Measurements from ENCODE around the gene LDLRAD4. TPM values are rescaled to one million over a fixed set of nuclear protein-coding genes. Genes with fewer than 3 reads are reported as not detected.

Gene LDLRAD4
- total and polyA plus RNA-seq, 2 experiments from 2014 or later = 0.73 to 1.9 TPM

GRCh38 chr18:13537022-13537780 lies 318.6 kb downstream of the LDLRAD4 start:
- Histone ChIP-seq H3K4me2 (no peak overlapping the region), H2AFZ (no peak overlapping the region), H3F3A (replicated peaks; ENCODE audit: low read depth) (no peaks in the 10 kb centered on the region), H3K9me2 (ENCODE audit: insufficient read depth) (peaks cover 4% of the 10 kb centered on the region; the same call in 1 of the 2 replicates), H3K27ac (ENCODE audit: low read depth) (no peak overlapping the region), H3K4me3 (no peak overlapping the region), H3K79me2 (replicated peaks; ENCODE audit: insufficient read depth) (no peaks in the 10 kb centered on the region), H3K27me3 (ENCODE audit: insufficient read depth) (no peaks in the 10 kb centered on the region), H3K36me3 (ENCODE audit: insufficient read depth) (no peaks in the 10 kb centered on the region), H3K4me1 (ENCODE audit: insufficient read depth) (no peaks in the 10 kb centered on the region; the same call in 1 of the 2 replicates), H4K20me1 (replicated peaks; ENCODE audit: insufficient read depth) (no peaks in the 10 kb centered on the region)
- H3K36me3 Mint-ChIP-seq (ENCODE audit: low read depth) = no peaks in the 10 kb centered on the region
- peaks cover 3% of the 10 kb centered on the region for H3K27me3 Mint-ChIP-seq (ENCODE audit: insufficient read depth, low read depth, poor library complexity)
- TF ChIP-seq NANOG (IDR thresholded peaks at IDR 0.05; ENCODE audit: borderline replicate concordance) = no peak
- H3K27ac Mint-ChIP-seq = no peak overlapping the region
- H3K9me3 Mint-ChIP-seq = no peaks in the 10 kb centered on the region
- DNase-seq (ENCODE audit: low spot score) (no peak), ATAC-seq (no peak; the same call in 2 of the 3 replicates)
- H3K4me1 Mint-ChIP-seq = peaks cover 19% of the 10 kb centered on the region
- no peak overlapping the region for H3K4me3 Mint-ChIP-seq

GRCh38 chr18:13538630-13539029 lies 320.1 kb downstream of the LDLRAD4 start:
- Mint-ChIP-seq H3K36me3 (ENCODE audit: low read depth) (no peaks in the 10 kb centered on the region), H3K27me3 (ENCODE audit: insufficient read depth, low read depth, poor library complexity) (peaks cover 3% of the 10 kb centered on the region), H3K4me3 (no peak overlapping the region), H3K27ac (0 out of 2 replicates have a peak overlapping the region, but pooled peaks have one; percentile 25), H3K9me3 (no peaks in the 10 kb centered on the region), H3K4me1 (peaks cover 19% of the 10 kb centered on the region)
- no peak for DNase-seq (ENCODE audit: low spot score)
- H3F3A ChIP-seq (replicated peaks; ENCODE audit: low read depth) = no peaks in the 10 kb centered on the region
- H3K36me3 ChIP-seq (ENCODE audit: insufficient read depth) = no peaks in the 10 kb centered on the region
- peaks cover 4% of the 10 kb centered on the region; the same call in 1 of the 2 replicates for H3K9me2 ChIP-seq (ENCODE audit: insufficient read depth)
- no peaks in the 10 kb centered on the region for H4K20me1 ChIP-seq (replicated peaks; ENCODE audit: insufficient read depth)
- H3K27me3 ChIP-seq (ENCODE audit: insufficient read depth) = no peaks in the 10 kb centered on the region
- no peak for TF ChIP-seq ZNF114 (CRISPR knock-in tag; IDR thresholded peaks at IDR 0.05)
- TF ChIP-seq REST (IDR thresholded peaks at IDR 0.05; ENCODE audit: unreplicated experiment) = no peak
- no peak for TF ChIP-seq EZH2phosphoT487 (IDR thresholded peaks at IDR 0.05; ENCODE audit: unreplicated experiment)
- TF ChIP-seq ZNF331 (CRISPR knock-in tag; IDR thresholded peaks at IDR 0.05; ENCODE audit: low read depth) = no peak
- no peak for TF ChIP-seq STAT1 (IDR thresholded peaks at IDR 0.05; ENCODE audit: unreplicated experiment)
- no peak for TF ChIP-seq EZH2 (IDR thresholded peaks at IDR 0.05; ENCODE audit: low read depth, unreplicated experiment)
- TF ChIP-seq POLR2AphosphoS5 (IDR thresholded peaks at IDR 0.05; ENCODE audit: low read depth) = no peak
- no peak for TF ChIP-seq ETS1 (IDR thresholded peaks at IDR 0.05)
- TF ChIP-seq CTCF (conservative IDR thresholded peaks at IDR 0.05; ENCODE audit: low read depth in 2 of 2) = no peak
- no peak for TF ChIP-seq NANOG (IDR thresholded peaks at IDR 0.05; ENCODE audit: borderline replicate concordance)
- TF ChIP-seq CREB1 (CRISPR knock-in tag; IDR thresholded peaks at IDR 0.05; ENCODE audit: low read depth) = no peak
- H3K79me2 ChIP-seq (replicated peaks; ENCODE audit: insufficient read depth) = no peaks in the 10 kb centered on the region
- H3K4me2 ChIP-seq = no peak overlapping the region
- H3K4me3 ChIP-seq = no peak overlapping the region
- no peaks in the 10 kb centered on the region; the same call in 1 of the 2 replicates for H3K4me1 ChIP-seq (ENCODE audit: insufficient read depth)
- H3K27ac ChIP-seq (ENCODE audit: low read depth) = no peak overlapping the region
- ATAC-seq = no peak
- H2AFZ ChIP-seq = peak overlapping the region; percentile 4; the same call in 1 of the 2 replicates

All from GM23338 (cell line).